Esophagus (tissue), 2 donors: ENCODE measurements around the gene ISG20. TPM values are rescaled to one million over a fixed set of nuclear protein-coding genes. Genes with fewer than 3 reads are reported as not detected.
A peak's percentile ranks its signal among the peaks of the same experiment; 100 is the strongest.

Experiments used
- H3K27ac ChIP-seq, 2 donors: one replicate each; pipeline ENCODE4 v1.5.1; 2013; ENCODE audit warnings: low read depth in 2 of 2, mild to moderate bottlenecking in 2 of 2, inconsistent platforms in 1 of 2, low read length in 1 of 2, moderate library complexity in 1 of 2
- H3K27me3 ChIP-seq, 2 donors: one replicate each; pipeline ENCODE4 v1.6.1; 2013; ENCODE audit warnings: low read length in 2 of 2, control low read depth in 1 of 2, mild to moderate bottlenecking in 1 of 2; ENCODE audit not compliant: insufficient read depth in 2 of 2, control insufficient read depth in 1 of 2
- H3K36me3 ChIP-seq, 2 donors: one replicate each; pipeline ENCODE4 v1.6.1; 2013; ENCODE audit warnings: low read length in 1 of 2; ENCODE audit not compliant: control insufficient read depth in 2 of 2, insufficient read depth in 2 of 2
- H3K4me1 ChIP-seq, 2 donors: one replicate each; pipeline ENCODE4 v1.6.1; 2013; ENCODE audit warnings: low read length in 1 of 2; ENCODE audit not compliant: control insufficient read depth in 2 of 2, insufficient read depth in 2 of 2
- H3K4me3 ChIP-seq, 2 donors: one replicate each; pipeline ENCODE4 v1.5.1; 2013; ENCODE audit warnings: low read length in 2 of 2, mild to moderate bottlenecking in 2 of 2, low read depth in 1 of 2, moderate library complexity in 1 of 2
- H3K9me3 ChIP-seq, 2 donors: one replicate each; pipeline ENCODE4 v1.6.1; 2013; ENCODE audit warnings: mild to moderate bottlenecking in 2 of 2, low read depth in 1 of 2, low read length in 1 of 2, moderate library complexity in 1 of 2; ENCODE audit not compliant: control insufficient read depth in 2 of 2, insufficient read depth in 1 of 2
- WGBS, 2 donors: extraction: QIAGEN DNeasy Blood & Tissue Kit; methylation state at CpG; one replicate each; pipeline ENCODE4 v1.1.7; 2013; 5-methylcytosine and 5-hydroxymethylcytosine counted together
- polyA plus RNA-seq, 2 donors: library from polyadenylated mRNA; stranded (reverse); fragments of 200-250 nt; gene quantifications; one replicate each; pipeline ENCODE4 v1.2.3, GENCODE V29; 2013
- donor health status: healthy with polysubstance abuse.
- donor health status: Bipolar disorder and iron deficiency.

ISG20 gene
- polyA plus RNA-seq, 2 donors = 25.1 to 30.4 TPM

DNA sequence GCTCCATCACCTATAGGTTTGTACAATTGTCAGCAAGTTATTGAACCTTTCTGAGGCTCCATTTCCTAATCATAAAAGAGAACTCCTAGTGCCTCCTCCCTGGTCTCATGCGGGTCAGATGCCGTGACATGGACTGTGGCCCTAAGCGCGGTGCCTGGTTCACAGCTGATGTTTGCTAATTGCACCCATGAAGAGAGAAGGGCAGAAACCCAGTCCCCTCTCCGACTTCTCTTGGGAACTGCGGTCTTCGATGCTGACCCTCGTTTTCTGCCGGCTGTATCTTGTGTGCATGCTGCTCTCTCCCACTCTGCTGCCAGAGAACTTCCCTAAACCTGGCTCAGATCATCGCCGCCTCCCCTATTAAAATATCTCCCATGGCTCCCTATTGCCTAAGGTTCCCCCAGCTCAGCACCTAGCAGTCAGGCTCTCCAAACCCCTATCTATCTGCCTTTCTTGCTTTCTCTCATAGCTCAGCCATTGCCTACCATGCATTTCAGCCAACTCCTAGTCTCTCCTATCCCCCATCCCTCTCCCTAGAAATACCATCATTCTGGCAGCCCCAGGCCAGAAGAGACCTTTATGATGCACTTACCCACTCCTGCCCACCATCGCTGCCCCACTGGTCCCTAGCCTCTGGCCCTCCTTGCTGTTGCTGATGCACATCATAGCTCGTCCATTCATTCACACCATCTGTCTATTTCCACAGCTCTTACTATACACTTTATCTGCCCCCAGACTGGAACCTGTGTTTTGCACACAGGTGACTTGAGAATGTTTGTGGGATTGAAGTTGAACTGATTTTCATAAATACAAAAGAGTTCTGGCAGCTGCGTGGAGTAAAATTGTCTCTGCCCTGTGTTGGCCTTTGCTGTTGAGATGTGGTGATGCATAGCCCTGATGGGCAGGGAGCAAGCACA is 6.6 kb downstream of the ISG20 start:
- peaks cover 6 to 10% of the 10 kb centered on the region in 2 donors for H3K4me1 ChIP-seq
- H3K27ac ChIP-seq = no peak overlapping the region
- no peaks in the 10 kb centered on the region for H3K9me3 ChIP-seq
- H3K27me3 ChIP-seq = no peaks in the 10 kb centered on the region
- peaks cover 0 to 4% of the 10 kb centered on the region in 2 donors for H3K36me3 ChIP-seq
- 96% methylated on average over 14 of the region's 14 CpGs for WGBS, 2 donors
- no peak overlapping the region for H3K4me3 ChIP-seq

DNA sequence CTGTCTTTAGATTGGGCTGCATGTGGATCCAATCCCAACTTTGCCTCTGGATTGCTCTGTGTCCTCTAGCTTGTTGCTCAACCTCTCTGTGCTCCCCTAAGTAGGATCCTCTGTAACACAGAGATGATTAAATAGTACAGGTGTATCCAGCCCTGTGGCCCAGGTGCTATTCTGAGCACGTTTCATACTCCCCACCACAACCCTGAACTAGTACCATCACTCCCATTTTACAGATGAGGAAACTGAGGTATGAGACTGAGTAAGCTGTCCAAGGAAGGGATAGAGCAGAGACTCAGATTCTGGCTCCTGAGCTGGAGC is 7.2 kb downstream of the ISG20 start:
- no peak overlapping the region for H3K4me3 ChIP-seq
- no peaks in the 10 kb centered on the region for H3K9me3 ChIP-seq
- peaks cover 6 to 10% of the 10 kb centered on the region in 2 donors for H3K4me1 ChIP-seq
- peaks cover 0 to 4% of the 10 kb centered on the region in 2 donors for H3K36me3 ChIP-seq
- no peak overlapping the region for H3K27ac ChIP-seq
- WGBS, 2 donors = 85 to 92% methylated on average over 1 of the region's 1 CpG
- H3K27me3 ChIP-seq = no peaks in the 10 kb centered on the region

DNA sequence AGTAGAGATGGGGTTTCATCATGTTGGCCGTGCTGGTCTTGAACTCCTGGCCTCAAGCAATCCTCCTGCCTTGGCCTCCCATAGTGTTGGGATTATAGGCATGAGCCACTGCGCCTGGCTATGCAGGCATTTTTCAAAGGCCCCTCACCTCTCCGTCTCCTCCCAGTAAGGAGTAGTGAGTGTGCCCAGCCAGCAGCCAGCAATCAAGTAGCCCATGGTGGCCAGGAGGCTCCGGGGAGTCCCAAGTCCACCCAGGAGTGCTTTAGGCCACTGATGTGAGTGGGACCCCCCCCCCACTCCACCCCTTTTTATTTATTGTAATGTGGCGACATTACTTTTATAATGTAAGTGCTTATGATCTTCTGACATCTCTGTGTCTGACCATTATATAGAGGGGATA is 8.1 kb downstream of the ISG20 start:
- no peak overlapping the region for H3K4me3 ChIP-seq
- WGBS, 2 donors = 87% methylated on average over 5 of the region's 5 CpGs
- no peaks in the 10 kb centered on the region for H3K27me3 ChIP-seq
- H3K27ac ChIP-seq = no peak overlapping the region
- no peaks in the 10 kb centered on the region for H3K9me3 ChIP-seq
- peaks cover 0 to 5% of the 10 kb centered on the region in 2 donors for H3K36me3 ChIP-seq
- peaks cover 6 to 10% of the 10 kb centered on the region in 2 donors for H3K4me1 ChIP-seq

DNA sequence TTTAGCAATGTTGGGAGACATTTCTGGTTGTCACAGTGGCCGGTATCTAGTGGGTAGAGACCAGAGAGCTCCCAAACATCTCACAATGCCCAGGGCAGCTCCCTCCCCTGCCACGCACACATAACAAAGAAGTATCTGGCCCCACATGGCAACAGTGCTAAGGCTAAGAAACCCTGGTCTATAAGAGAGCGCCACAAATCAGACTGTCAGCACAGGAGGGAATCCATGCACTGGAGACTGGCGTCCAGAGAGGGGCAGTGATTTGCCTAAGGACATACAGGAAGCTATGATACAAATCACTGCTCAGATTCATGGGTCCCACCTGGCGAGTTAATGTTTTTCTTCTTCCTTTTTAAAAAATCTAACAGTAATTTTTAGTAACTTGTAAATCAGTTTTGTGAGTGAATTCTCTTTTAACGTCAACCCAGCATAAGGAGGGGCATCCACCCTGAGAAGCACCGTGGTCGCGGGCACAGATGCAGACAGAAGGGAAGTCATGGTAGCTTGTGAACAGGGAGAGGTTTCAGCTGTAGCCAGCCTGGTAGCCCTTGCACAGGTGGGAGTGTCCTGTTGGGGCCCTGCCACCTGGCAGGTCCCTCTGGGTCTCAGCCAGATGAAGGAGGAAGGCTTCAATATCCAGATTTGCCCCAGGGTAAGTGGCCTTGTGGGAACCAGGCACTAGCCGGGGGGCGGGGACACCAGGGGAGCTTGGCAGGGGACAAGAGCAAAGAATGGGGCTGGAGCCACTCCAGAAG is 8.7 kb downstream of the ISG20 start:
- H3K36me3 ChIP-seq = peaks cover 0 to 6% of the 10 kb centered on the region in 2 donors
- H3K4me3 ChIP-seq = no peak overlapping the region
- no peaks in the 10 kb centered on the region for H3K9me3 ChIP-seq
- H3K4me1 ChIP-seq = peaks cover 6 to 10% of the 10 kb centered on the region in 2 donors
- no peaks in the 10 kb centered on the region for H3K27me3 ChIP-seq
- 64 to 70% methylated on average over 11 of the region's 11 CpGs for WGBS, 2 donors
- H3K27ac ChIP-seq = no peak overlapping the region

DNA sequence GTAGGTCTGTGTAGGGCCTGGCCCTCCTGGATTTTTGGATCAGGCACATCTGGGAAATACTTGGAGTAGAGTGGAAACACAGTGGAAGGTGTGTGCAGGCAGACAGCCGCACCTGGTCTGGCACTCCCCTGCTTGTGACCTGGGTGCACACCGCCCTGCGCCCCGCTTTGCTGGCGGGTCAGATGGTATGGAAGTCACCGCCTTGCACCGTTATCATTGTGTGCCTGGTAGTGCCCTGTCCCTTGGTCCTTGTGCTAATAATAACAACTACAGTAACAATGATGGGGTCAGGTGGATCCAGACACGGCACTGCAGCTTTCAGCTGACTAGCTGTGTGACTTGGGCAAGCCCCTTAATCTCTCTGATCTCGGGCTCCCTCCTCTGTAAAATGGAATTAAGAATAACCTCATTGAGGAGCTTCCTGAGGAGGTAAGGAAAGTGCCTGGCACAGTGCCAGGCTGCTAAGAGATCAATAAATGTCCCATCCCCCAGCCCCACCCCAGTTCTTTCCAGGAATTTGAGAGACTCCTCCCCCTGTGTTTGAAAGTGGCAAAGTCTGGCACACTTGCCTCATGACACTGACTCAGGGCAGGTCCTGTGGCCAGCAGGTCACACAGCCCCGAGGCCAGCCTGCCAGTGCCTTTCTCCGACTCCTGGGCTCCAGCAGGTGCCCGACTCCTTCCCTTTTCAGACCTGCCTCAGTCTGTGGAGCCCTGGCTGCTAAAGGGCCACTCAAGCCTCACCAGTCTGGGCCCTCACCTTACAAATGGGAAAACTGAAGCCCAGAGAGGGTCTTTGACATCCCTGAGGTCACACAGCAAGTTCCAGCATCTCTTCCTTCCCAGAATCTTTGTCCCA is 9.8 kb downstream of the ISG20 start:
- peaks cover 9 to 13% of the 10 kb centered on the region in 2 donors for H3K4me1 ChIP-seq
- H3K27ac ChIP-seq = peak overlapping the region; percentile 44 to 64
- H3K27me3 ChIP-seq = no peaks in the 10 kb centered on the region
- H3K36me3 ChIP-seq = peaks cover 0 to 8% of the 10 kb centered on the region in 2 donors
- H3K4me3 ChIP-seq = no peak overlapping the region
- no peaks in the 10 kb centered on the region for H3K9me3 ChIP-seq
- WGBS, 2 donors = 68 to 72% methylated on average over 12 of the region's 12 CpGs

DNA sequence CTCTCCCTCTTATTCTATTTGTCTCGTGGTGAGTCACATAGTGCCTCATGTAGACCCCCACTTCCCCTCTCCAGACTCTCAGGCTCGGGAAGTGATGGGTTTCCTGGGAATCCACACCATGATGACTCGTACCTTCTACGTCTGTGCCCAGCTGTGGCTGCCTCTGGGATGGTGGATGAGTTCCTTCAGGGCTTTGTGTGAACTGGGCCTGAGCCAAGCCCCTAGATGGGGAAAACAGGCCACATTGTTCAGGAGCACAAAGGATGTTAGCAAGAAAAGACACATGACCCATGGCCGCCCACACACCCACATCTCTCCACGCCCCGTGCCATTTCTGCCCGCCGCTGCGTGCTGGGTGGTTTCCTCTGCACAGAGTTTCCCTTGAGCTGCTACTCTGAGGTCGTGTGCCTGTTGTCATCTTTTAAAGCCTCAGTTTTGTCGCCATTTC is 10.5 kb downstream of the ISG20 start:
- H3K27me3 ChIP-seq = no peaks in the 10 kb centered on the region
- H3K4me1 ChIP-seq = peaks cover 10 to 13% of the 10 kb centered on the region in 2 donors
- peaks cover 0 to 8% of the 10 kb centered on the region in 2 donors for H3K36me3 ChIP-seq
- WGBS, 2 donors = 30 to 35% methylated on average over 12 of the region's 12 CpGs
- peak overlapping the region in 1 of 2 donors; percentile 40 for H3K27ac ChIP-seq
- no peak overlapping the region for H3K4me3 ChIP-seq
- no peaks in the 10 kb centered on the region for H3K9me3 ChIP-seq

DNA sequence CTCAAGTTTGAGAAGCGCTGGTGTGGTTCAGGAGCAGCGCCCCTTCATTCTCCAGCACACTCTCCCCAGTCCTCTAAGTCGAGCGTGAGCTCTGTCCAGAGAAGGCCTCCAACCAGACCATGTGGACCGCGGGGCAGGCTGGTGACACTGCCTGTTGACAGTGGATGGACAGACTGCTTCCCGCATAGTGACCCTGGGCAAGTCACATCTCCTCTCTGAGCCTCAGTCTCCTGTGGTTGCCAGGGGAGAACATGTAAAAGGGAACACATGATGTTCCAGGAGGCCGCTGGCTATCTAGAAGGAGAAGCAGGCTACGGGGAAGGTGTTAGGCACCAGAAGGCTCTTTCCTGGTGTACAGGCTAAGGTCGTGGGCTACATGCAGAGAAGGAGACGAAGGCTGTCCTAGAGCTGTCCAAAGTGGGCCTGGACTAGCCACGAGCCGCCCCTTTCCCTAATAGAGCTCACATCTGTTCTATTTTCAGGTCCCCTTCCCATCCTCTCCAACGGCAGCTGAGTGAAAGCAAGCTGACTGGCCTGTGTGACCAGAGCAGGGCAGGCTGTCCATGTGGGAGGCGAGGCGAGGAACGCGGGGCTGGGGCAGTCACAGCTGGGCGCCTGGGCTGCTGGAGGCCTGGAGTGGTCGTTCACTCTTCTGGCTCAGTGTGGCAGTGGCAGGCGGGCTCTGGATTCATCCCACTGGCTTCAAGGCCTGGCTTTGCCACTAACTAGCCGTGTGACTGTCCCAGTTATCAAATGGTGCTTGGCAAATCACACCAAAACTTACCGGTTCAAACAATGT is 11.1 kb downstream of the ISG20 start:
- Histone ChIP-seq H3K27ac (peak overlapping the region in 1 of 2 donors; percentile 40), H3K36me3 (peaks cover 0 to 8% of the 10 kb centered on the region in 2 donors), H3K9me3 (no peaks in the 10 kb centered on the region), H3K4me1 (peaks cover 10 to 13% of the 10 kb centered on the region in 2 donors), H3K27me3 (no peaks in the 10 kb centered on the region), H3K4me3 (no peak overlapping the region)
- 86 to 87% methylated on average over 23 of the region's 23 CpGs for WGBS, 2 donors

DNA sequence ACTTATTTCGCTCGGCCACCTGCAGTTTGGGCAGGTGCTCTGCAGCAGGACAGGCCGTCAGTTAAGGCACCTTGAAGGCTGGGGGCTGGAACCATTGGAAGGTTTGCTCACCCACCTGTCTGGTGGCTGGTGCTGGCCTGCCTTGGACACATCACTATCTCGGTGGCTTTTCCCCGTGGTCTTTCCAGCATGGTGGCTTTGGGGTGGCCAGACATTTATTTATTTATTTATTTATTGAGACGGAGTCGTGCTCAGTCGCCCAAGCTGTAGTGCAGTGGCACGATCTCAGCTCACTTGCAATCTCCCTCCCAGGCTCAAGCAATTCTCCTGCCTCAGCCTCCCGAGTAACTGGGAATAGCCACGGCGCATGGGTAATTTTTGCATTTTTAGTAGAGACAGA is 11.7 kb downstream of the ISG20 start:
- Histone ChIP-seq H3K4me1 (peaks cover 10 to 13% of the 10 kb centered on the region in 2 donors), H3K27ac (no peak overlapping the region), H3K4me3 (no peak overlapping the region), H3K36me3 (peaks cover 0 to 5% of the 10 kb centered on the region in 2 donors), H3K27me3 (no peaks in the 10 kb centered on the region), H3K9me3 (no peaks in the 10 kb centered on the region)
- WGBS, 2 donors = 93 to 97% methylated on average over 12 of the region's 12 CpGs
